ENCODE measurements around the gene ITGB1BP1. TPM values are rescaled to one million over a fixed set of nuclear protein-coding genes. Genes with fewer than 3 reads are reported as not detected.
A peak's percentile ranks its signal among the peaks of the same experiment; 100 is the strongest.

The ITGB1BP1 gene
- total and polyA plus RNA-seq, 9 of the 15 experiments (the other 6 are each of a cell fraction or from before 2014, with no cell fraction given) = 37.8 to 95.3 (median 50.4) TPM

- no peak for FAIRE-seq
- H3K27me3 ChIP-seq (ENCODE audit: control insufficient read depth in 2 of 2, insufficient read depth in 2 of 2, low read length in 2 of 2) = no peaks in the 10 kb centered on the region
- H4K20me1 ChIP-seq (replicated peaks; ENCODE audit: control insufficient read depth, insufficient read depth, low read length) = no peaks in the 10 kb centered on the region
- H3K9me3 ChIP-seq (replicated peaks; ENCODE audit: control insufficient read depth, insufficient read depth, low read depth, low read length) = no peaks in the 10 kb centered on the region
- H3K9ac ChIP-seq (ENCODE audit: insufficient read depth in 1 of 2, low read depth in 2 of 2, low read length in 2 of 2) = no peak overlapping the region
- peak; percentile 41; the same call in 2 of the 3 replicates for ATAC-seq
- H3K9me1 ChIP-seq (ENCODE audit: control insufficient read depth, insufficient read depth, low read length) = no peaks in the 10 kb centered on the region
- TF ChIP-seq SRSF9 (IDR thresholded peaks at IDR 0.05; ENCODE audit: borderline replicate concordance, low read depth, low read length) (no peak), CTCF (IDR thresholded peaks at IDR 0.05 in 2 of 3, conservative IDR thresholded peaks at IDR 0.05 in 1 of 3; ENCODE audit: insufficient read depth in 2 of 3, low read depth in 1 of 3, low read length in 3 of 3) (peak in 1 of 3 experiments; percentile 6; a peak in 1 of 6 replicates), CREBBP (IDR thresholded peaks at IDR 0.05; ENCODE audit: low read depth, low read length) (no peak), TEAD1 (CRISPR knock-in tag; IDR thresholded peaks at IDR 0.05) (no peak), PKNOX1 (IDR thresholded peaks at IDR 0.05) (0 out of 2 replicates have a peak, but pooled peaks have one; percentile 2), CAMTA2 (CRISPR knock-in tag; conservative IDR thresholded peaks at IDR 0.05) (no peak), ZBTB49 (CRISPR knock-in tag; IDR thresholded peaks at IDR 0.05; ENCODE audit: borderline replicate concordance) (no peak)
- TF ChIP-seq, protein P1, sequence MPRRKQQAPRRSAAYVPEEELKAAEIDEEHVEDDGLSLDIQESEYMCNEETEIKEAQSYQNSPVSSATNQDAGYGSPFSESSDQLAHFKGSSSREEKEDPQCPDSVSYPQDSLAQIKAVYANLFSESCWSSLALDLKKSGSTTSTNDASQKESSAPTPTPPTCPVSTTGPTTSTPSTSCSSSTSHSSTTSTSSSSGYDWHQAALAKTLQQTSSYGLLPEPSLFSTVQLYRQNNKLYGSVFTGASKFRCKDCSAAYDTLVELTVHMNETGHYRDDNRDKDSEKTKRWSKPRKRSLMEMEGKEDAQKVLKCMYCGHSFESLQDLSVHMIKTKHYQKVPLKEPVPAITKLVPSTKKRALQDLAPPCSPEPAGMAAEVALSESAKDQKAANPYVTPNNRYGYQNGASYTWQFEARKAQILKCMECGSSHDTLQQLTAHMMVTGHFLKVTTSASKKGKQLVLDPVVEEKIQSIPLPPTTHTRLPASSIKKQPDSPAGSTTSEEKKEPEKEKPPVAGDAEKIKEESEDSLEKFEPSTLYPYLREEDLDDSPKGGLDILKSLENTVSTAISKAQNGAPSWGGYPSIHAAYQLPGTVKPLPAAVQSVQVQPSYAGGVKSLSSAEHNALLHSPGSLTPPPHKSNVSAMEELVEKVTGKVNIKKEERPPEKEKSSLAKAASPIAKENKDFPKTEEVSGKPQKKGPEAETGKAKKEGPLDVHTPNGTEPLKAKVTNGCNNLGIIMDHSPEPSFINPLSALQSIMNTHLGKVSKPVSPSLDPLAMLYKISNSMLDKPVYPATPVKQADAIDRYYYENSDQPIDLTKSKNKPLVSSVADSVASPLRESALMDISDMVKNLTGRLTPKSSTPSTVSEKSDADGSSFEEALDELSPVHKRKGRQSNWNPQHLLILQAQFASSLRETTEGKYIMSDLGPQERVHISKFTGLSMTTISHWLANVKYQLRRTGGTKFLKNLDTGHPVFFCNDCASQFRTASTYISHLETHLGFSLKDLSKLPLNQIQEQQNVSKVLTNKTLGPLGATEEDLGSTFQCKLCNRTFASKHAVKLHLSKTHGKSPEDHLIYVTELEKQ (CRISPR knock-in tag; IDR thresholded peaks at IDR 0.05) = no peak
- CTCF ChIA-PET (ENCODE audit: low intra/inter-chr PET ratio) = no interaction called here
- H3K4me2 ChIP-seq (ENCODE audit: insufficient read depth, low read length) = no peak overlapping the region
- POLR2A ChIA-PET = interaction anchor here (1.0 kb wide), 1 partner anchor 16 kb away, joined by 4 read pairs; no protein-coding TSS in a partner anchor
- H3K36me3 ChIP-seq (ENCODE audit: control insufficient read depth, insufficient read depth, low read length) = peaks cover 20% of the 10 kb centered on the region; the same call in 2 of the 3 replicates
- BruUV-seq (replicated peaks) = no TSS peak
- intact Hi-C loops (cut with micrococcal nuclease) (no loop called here), in situ Hi-C loops (cut with MboI) (no loop called here)
- H3K4me3 ChIP-seq = no peak overlapping the region
- peak in 1 of 4 experiments; percentile 26 for DNase-seq (ENCODE audit: extremely low read depth in 1 of 4, low spot score in 3 of 4)
- peaks cover 4 to 10% of the 10 kb centered on the region in 2 experiments; a peak in 4 of 5 replicates for H3K4me1 ChIP-seq (replicated peaks in 1 of 2; ENCODE audit: control insufficient read depth in 2 of 2, insufficient read depth in 2 of 2, low read length in 2 of 2)
- 69% methylated on average over 5 of the region's 7 CpGs for WGBS (ENCODE audit: insufficient coverage, low coverage, missing lambda C conversion rate)
- H3K79me2 ChIP-seq (ENCODE audit: control insufficient read depth, insufficient read depth, low read length) = peaks cover 11% of the 10 kb centered on the region
- no peak overlapping the region for H2AFZ ChIP-seq (ENCODE audit: low read depth, low read length)
- H3K27ac ChIP-seq (ENCODE audit: extremely low read depth, low read depth, low read length) = no peak overlapping the region
Observed at GRCh38 chr2:9416962-9417316, 6.4 kb downstream of the ITGB1BP1 start.
